Measurements from ENCODE around the gene AKAP9.
"Not testable (repeated sequence)": the region's sequence is repeated elsewhere in the genome, so short reads cannot be mapped to it uniquely, and the experiment has no call there.

AKAP9 gene

GRCh38 chr7:92002720-92003119, 62.1 kb downstream of the AKAP9 start:
- H3K36me3 Mint-ChIP-seq (ENCODE audit: low read depth), result peaks cover 52% of the 10 kb centered on the region
- no peak overlapping the region for H3K27ac Mint-ChIP-seq
- DNase-seq (ENCODE audit: low spot score), result no peak

DNA sequence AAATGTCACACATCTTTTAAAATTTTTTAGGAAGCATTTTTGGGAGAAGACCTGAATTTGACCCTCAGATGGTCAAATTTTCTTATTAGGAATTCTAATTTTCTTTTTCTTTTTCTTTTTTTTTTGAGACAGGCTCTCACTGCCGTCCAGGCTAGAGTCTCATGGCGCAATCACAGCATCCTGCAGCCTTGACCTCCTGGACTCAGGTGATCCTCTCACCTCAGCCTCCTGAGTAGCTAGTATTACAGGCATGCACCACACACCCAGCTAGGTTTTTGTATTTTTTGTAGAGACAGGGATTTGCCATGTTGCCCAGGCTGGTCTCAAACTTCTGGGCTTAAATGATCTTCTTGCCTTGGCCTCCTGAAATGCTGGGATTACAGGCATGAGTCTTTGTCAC, 65.4 kb downstream of the AKAP9 start:
- H3K27ac Mint-ChIP-seq, result no peak overlapping the region

More at GRCh38 chr7:92002720-92003119, 62.1 kb downstream of the AKAP9 start:
- no peak overlapping the region for H3K4me3 Mint-ChIP-seq
- peaks cover 2% of the 10 kb centered on the region for H3K4me1 Mint-ChIP-seq (ENCODE audit: low read depth)
- no peaks in the 10 kb centered on the region for H3K9me3 Mint-ChIP-seq
- H3K27me3 Mint-ChIP-seq (ENCODE audit: low read depth), result no peaks in the 10 kb centered on the region

DNA sequence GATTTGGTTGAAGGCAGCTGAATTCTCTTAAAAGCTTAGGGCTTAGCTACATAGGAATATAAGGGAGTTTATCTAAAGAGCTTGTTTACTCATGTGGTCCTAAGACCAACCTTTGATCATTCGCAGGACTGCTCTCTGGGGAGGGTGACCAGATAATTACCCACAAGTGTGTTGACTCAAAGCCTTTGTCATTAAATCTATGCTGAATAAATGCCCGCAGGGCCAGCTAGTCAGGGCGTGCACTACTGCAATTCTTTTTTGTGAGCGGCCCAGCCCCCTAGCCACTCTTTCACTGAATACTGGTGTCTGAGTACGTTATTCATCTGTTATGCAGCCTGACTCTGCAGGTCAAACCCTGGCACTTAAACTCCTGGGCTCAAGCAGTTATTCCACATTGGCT, 69.6 kb downstream of the AKAP9 start:
- no peaks in the 10 kb centered on the region for H3K27me3 Mint-ChIP-seq (ENCODE audit: low read depth)
- no peak overlapping the region for H3K4me3 Mint-ChIP-seq
- H3K4me1 Mint-ChIP-seq (ENCODE audit: low read depth), result no peaks in the 10 kb centered on the region
- peaks cover 10% of the 10 kb centered on the region for H3K9me3 Mint-ChIP-seq
- H3K36me3 Mint-ChIP-seq (ENCODE audit: low read depth), result peaks cover 56% of the 10 kb centered on the region
- H3K27ac Mint-ChIP-seq, result no peak overlapping the region
- DNase-seq (ENCODE audit: low spot score), result no peak

More for the DNA sequence above, 65.4 kb downstream of the AKAP9 start:
- Mint-ChIP-seq H3K36me3 (ENCODE audit: low read depth) (peaks cover 57% of the 10 kb centered on the region), H3K9me3 (peaks cover 10% of the 10 kb centered on the region), H3K4me3 (no peak overlapping the region), H3K4me1 (ENCODE audit: low read depth) (peaks cover 2% of the 10 kb centered on the region), H3K27me3 (ENCODE audit: low read depth) (no peaks in the 10 kb centered on the region)
- no peak for DNase-seq (ENCODE audit: low spot score)

- H3K36me3 Mint-ChIP-seq (ENCODE audit: low read depth), result peaks cover 42% of the 10 kb centered on the region
- H3K27ac Mint-ChIP-seq, result no peak overlapping the region
Observed at GRCh38 chr7:92013611-92014010, 72.9 kb downstream of the AKAP9 start.

DNA sequence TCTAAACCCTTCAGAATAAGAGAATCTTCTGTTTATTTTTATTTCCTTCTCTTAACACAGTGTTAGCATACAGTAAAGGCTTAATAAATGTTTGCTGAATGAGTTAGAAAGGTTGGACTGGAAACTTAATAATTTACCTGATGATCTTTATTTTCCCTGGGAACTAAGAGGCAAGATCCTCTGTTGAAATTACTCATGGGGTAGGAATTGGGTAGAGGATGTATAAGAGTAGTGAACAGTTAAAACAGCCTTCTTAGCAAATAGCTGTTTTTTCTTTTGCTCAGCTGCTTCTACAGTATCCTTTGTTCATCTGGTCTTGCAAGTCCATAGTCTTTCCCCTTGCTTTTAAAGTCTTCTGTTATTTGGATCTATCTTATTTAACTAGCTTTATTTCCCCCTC, 80.0 kb downstream of the AKAP9 start:
- Mint-ChIP-seq H3K27ac (no peak overlapping the region), H3K4me3 (no peak overlapping the region), H3K9me3 (no peaks in the 10 kb centered on the region), H3K27me3 (ENCODE audit: low read depth) (no peaks in the 10 kb centered on the region), H3K36me3 (ENCODE audit: low read depth) (peaks cover 27% of the 10 kb centered on the region), H3K4me1 (ENCODE audit: low read depth) (no peaks in the 10 kb centered on the region)
- DNase-seq (ENCODE audit: low spot score), result no peak

More at GRCh38 chr7:92013611-92014010, 72.9 kb downstream of the AKAP9 start:
- no peak for DNase-seq (ENCODE audit: low spot score)
- no peak overlapping the region for H3K4me3 Mint-ChIP-seq
- no peaks in the 10 kb centered on the region for H3K27me3 Mint-ChIP-seq (ENCODE audit: low read depth)
- no peaks in the 10 kb centered on the region for H3K4me1 Mint-ChIP-seq (ENCODE audit: low read depth)
- H3K9me3 Mint-ChIP-seq, result peaks cover 10% of the 10 kb centered on the region

- Mint-ChIP-seq H3K9me3 (no peaks in the 10 kb centered on the region), H3K4me1 (ENCODE audit: low read depth) (no peaks in the 10 kb centered on the region), H3K36me3 (ENCODE audit: low read depth) (peaks cover 43% of the 10 kb centered on the region), H3K27ac (no peak overlapping the region), H3K4me3 (no peak overlapping the region), H3K27me3 (ENCODE audit: low read depth) (no peaks in the 10 kb centered on the region)
- DNase-seq (ENCODE audit: low spot score), result no peak
Observed at GRCh38 chr7:92025260-92025659, 84.6 kb downstream of the AKAP9 start.

DNA sequence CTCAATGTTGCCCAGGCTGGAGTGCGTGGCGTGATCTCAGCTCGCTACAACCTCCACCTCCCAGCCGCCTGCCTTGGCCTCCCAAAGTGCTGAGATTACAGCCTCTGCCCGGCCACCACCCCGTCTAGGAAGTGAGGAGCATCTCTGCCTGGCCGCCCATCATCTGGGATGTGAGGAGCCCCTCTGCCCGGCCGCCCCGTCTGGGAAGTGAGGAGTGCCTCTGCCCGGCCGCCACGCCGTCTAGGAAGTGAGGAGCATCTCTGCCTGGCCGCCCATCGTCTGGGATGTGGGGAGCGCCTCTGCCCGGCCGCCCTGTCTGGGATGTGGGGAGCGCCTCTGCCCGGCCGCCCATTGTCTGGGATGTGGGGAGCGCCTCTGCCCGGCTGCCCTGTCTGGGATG, 86.0 kb downstream of the AKAP9 start:
- not testable (repeated sequence) for H3K9me3 Mint-ChIP-seq; H3K27ac Mint-ChIP-seq; H3K27me3 Mint-ChIP-seq (ENCODE audit: low read depth); H3K4me1 Mint-ChIP-seq (ENCODE audit: low read depth); DNase-seq (ENCODE audit: low spot score); H3K4me3 Mint-ChIP-seq
- peaks cover 42% of the 10 kb centered on the region for H3K36me3 Mint-ChIP-seq (ENCODE audit: low read depth)

DNA sequence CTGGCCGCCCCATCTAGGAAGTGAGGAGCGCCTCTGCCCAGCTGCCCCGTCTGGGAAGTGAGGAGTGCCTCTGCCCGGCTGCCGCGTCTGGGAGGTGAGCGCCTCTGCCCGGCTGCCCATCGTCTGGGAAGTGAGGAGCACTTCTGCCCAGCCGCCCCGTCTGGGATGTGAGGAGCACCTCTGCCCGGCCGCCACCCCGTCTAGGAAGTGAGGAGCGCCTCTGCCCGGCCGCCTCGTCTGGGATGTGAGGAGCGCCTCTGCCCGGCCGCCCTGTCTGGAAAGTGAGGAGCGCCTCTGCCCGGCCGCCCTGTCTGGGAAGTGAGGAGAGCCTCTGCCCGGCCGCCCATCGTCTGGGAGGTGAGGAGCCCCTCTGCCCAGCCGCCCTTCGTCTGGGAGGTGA, 86.5 kb downstream of the AKAP9 start:
- not testable (repeated sequence) for H3K9me3 Mint-ChIP-seq; H3K27me3 Mint-ChIP-seq (ENCODE audit: low read depth); H3K4me1 Mint-ChIP-seq (ENCODE audit: low read depth); DNase-seq (ENCODE audit: low spot score); H3K27ac Mint-ChIP-seq; H3K4me3 Mint-ChIP-seq
- peaks cover 41% of the 10 kb centered on the region for H3K36me3 Mint-ChIP-seq (ENCODE audit: low read depth)

DNA sequence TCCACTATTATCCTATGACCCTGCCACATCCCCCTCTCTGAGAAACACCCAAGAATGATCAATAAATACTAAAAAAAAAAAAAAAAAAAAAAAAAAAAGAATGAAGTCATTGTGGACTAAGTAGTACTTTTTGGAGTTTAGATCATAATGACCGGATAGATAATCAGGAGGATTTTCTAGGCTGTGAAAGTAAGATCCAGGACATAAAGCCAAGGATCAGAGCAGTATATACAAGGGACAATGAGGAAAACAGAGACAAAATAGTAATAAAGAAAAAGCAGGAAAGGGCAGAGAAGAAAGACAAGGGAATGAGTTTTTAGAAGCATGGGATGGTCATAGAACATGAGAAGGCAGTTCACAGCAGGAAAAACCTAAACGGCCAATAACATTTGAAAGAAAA, 87.6 kb downstream of the AKAP9 start:
- no peak for DNase-seq (ENCODE audit: low spot score)
- Mint-ChIP-seq H3K36me3 (ENCODE audit: low read depth) (peaks cover 36% of the 10 kb centered on the region), H3K27ac (no peak overlapping the region), H3K9me3 (no peaks in the 10 kb centered on the region), H3K4me1 (ENCODE audit: low read depth) (no peaks in the 10 kb centered on the region), H3K4me3 (no peak overlapping the region), H3K27me3 (ENCODE audit: low read depth) (no peaks in the 10 kb centered on the region)

DNA sequence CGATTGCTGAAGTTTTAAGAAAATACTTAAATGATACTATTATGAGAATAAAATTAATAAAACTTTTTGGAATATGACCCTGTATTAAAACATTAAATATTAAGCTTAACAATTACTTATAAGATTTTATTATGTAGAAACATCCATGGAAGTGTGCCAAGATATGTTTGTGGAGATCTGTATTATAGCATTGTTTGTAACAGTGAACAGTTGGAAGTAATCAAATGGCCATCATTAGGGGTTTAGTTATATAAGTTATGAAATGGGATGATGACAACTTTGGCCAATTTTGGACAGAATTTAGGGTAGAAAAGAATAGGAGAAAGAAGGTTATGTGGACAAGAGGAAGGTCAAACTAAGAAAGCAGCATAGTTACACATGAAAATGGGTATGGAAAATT, 88.0 kb downstream of the AKAP9 start:
- H3K36me3 Mint-ChIP-seq (ENCODE audit: low read depth), result peaks cover 32% of the 10 kb centered on the region
- H3K4me3 Mint-ChIP-seq, result no peak overlapping the region
- H3K9me3 Mint-ChIP-seq, result no peaks in the 10 kb centered on the region
- no peaks in the 10 kb centered on the region for H3K27me3 Mint-ChIP-seq (ENCODE audit: low read depth)
- H3K4me1 Mint-ChIP-seq (ENCODE audit: low read depth), result no peaks in the 10 kb centered on the region
- no peak overlapping the region for H3K27ac Mint-ChIP-seq
- DNase-seq (ENCODE audit: low spot score), result no peak

- H3K4me3 Mint-ChIP-seq, result no peak overlapping the region
- no peaks in the 10 kb centered on the region for H3K4me1 Mint-ChIP-seq (ENCODE audit: low read depth)
- no peaks in the 10 kb centered on the region for H3K9me3 Mint-ChIP-seq
- H3K36me3 Mint-ChIP-seq (ENCODE audit: low read depth), result peaks cover 15% of the 10 kb centered on the region
- no peaks in the 10 kb centered on the region for H3K27me3 Mint-ChIP-seq (ENCODE audit: low read depth)
- no peak for DNase-seq (ENCODE audit: low spot score)
- H3K27ac Mint-ChIP-seq, result no peak overlapping the region
Observed at GRCh38 chr7:92034116-92034515, 93.5 kb downstream of the AKAP9 start.

GRCh38 chr7:92035576-92035975, 94.9 kb downstream of the AKAP9 start:
- H3K9me3 Mint-ChIP-seq, result no peaks in the 10 kb centered on the region
- peaks cover 16% of the 10 kb centered on the region for H3K36me3 Mint-ChIP-seq (ENCODE audit: low read depth)
- no peaks in the 10 kb centered on the region for H3K27me3 Mint-ChIP-seq (ENCODE audit: low read depth)
- no peak for DNase-seq (ENCODE audit: low spot score)
- H3K4me1 Mint-ChIP-seq (ENCODE audit: low read depth), result no peaks in the 10 kb centered on the region
- H3K27ac Mint-ChIP-seq, result no peak overlapping the region
- no peak overlapping the region for H3K4me3 Mint-ChIP-seq

DNA sequence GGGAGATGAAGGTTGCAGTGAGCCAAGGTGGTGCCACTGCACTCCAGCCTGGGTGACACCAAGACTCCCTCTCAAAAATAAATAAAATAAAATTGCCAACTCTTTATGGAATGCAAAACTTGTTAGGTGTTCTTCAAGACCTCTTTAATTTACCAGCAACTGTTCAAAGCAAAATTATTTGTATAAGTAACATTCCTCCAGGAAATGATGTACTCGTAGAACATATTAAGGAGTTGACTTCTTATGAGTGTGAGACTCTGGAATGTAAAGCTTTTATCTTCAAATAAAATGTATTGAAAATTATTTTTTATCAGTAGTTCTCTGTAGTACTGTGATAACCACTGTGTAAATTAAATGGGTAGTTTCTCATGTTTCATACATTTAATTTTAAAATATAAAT, 99.2 kb downstream of the AKAP9 start:
- no peak for DNase-seq (ENCODE audit: low spot score)
- Mint-ChIP-seq H3K27me3 (ENCODE audit: low read depth) (no peaks in the 10 kb centered on the region), H3K9me3 (no peaks in the 10 kb centered on the region), H3K36me3 (ENCODE audit: low read depth) (peaks cover 16% of the 10 kb centered on the region), H3K27ac (no peak overlapping the region), H3K4me1 (ENCODE audit: low read depth) (no peaks in the 10 kb centered on the region), H3K4me3 (no peak overlapping the region)

DNA sequence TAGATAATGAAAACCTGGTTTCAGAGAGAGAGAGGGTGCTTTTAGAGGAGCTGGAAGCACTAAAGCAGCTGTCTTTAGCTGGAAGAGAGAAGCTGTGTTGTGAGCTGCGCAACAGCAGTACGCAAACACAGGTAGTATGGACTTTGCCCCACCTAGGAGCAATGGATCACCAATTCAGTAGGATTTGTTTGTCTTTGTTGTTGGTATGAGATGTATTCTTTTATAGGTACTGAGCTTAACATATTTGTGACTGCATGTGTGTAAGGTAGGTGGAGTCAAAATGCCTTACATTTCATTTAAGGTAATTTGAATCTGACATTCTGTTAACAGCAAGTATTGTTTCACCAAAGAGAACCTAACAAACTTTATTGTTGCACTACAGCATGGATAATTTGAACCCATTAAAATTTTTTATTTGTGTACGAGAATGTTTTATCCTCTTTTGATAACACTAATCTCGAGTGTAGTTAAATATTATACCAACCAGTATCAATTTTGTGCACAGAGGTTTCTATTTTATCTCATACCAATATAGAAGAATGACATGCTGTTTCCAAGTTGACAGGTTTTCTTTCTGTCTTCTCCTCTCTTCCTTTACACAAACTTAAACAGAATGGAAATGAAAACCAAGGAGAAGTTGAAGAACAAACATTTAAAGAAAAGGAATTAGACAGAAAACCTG, 101.5 kb downstream of the AKAP9 start:
- Mint-ChIP-seq H3K4me3 (no peak overlapping the region), H3K9me3 (no peaks in the 10 kb centered on the region), H3K36me3 (ENCODE audit: low read depth) (peaks cover 15% of the 10 kb centered on the region), H3K27ac (no peak overlapping the region), H3K4me1 (ENCODE audit: low read depth) (no peaks in the 10 kb centered on the region), H3K27me3 (ENCODE audit: low read depth) (no peaks in the 10 kb centered on the region)
- no peak for DNase-seq (ENCODE audit: low spot score)

DNA sequence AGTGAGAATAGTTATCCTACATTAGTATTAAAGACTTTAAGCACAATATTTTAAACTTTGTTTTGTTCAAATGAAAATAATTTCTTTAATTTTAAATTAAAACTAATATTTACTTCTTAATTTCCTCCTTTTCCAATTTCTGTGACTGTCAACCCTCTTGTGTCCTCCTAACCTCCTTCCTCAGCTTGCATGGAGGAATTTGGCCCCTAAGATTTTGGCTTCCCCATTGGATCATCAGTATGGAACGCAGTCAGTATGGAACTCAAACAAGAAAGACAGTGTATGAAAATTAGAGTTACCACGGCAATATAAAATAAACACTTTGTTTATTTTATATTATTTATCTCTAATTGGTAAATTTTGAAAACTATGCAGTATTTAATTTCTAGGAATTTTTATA, 102.4 kb downstream of the AKAP9 start:
- H3K4me3 Mint-ChIP-seq, result no peak overlapping the region
- H3K9me3 Mint-ChIP-seq, result no peaks in the 10 kb centered on the region
- no peak for DNase-seq (ENCODE audit: low spot score)
- H3K4me1 Mint-ChIP-seq (ENCODE audit: low read depth), result no peaks in the 10 kb centered on the region
- peaks cover 15% of the 10 kb centered on the region for H3K36me3 Mint-ChIP-seq (ENCODE audit: low read depth)
- H3K27me3 Mint-ChIP-seq (ENCODE audit: low read depth), result no peaks in the 10 kb centered on the region
- H3K27ac Mint-ChIP-seq, result no peak overlapping the region
